ENCODE measurements around the gene GCNT1.
"Not testable (repeated sequence)": the region's sequence is repeated elsewhere in the genome, so short reads cannot be mapped to it uniquely, and the experiment has no call there.

The GCNT1 gene

GRCh38 chr9:76431601-76432000, 27.4 kb upstream of the GCNT1 start:
- WGBS, result 84% methylated on average over 8 of the region's 8 CpGs
- no peaks in the 10 kb centered on the region for H3K9me3 ChIP-seq (ENCODE audit: control insufficient read depth, low read length)

GRCh38 chr9:76433406-76433805, 25.6 kb upstream of the GCNT1 start:
- peak overlapping the region; percentile 58 for H2BK5ac ChIP-seq (ENCODE audit: low read depth, low read length, poor library complexity, severe bottlenecking)
- WGBS, result 93% methylated on average over 5 of the region's 5 CpGs
- no peak overlapping the region for H3K9ac ChIP-seq (ENCODE audit: low read length)
- no peak for DNase-seq
- H3K4me3 ChIP-seq (ENCODE audit: insufficient read depth in 1 of 2, low read depth in 1 of 2, low read length in 2 of 2), result no peak overlapping the region
- H3K27ac ChIP-seq (ENCODE audit: low read length, poor library complexity, severe bottlenecking), result peak overlapping the region; percentile 68
- no peak overlapping the region for H2BK15ac ChIP-seq (ENCODE audit: low read depth, poor library complexity, severe bottlenecking)
- peak overlapping the region; percentile 42 for H2AK5ac ChIP-seq (ENCODE audit: low read length, severe bottlenecking)
- no peak overlapping the region for H4K91ac ChIP-seq (ENCODE audit: low read length)
- H3K79me1 ChIP-seq (replicated peaks; ENCODE audit: low read length, poor library complexity, severe bottlenecking), result no peaks in the 10 kb centered on the region
- peak overlapping the region in 1 of 2 experiments; percentile 49 for H3K14ac ChIP-seq (ENCODE audit: low read length in 2 of 2)
- no peak overlapping the region for H2AFZ ChIP-seq (ENCODE audit: low read depth, low read length)
- H3K27me3 ChIP-seq (ENCODE audit: control insufficient read depth in 1 of 2, insufficient read depth in 1 of 2, low read length in 2 of 2), result no peaks in the 10 kb centered on the region
- no peak overlapping the region for H4K8ac ChIP-seq (ENCODE audit: low read length)
- peaks cover 12% of the 10 kb centered on the region for H3K4me1 ChIP-seq (ENCODE audit: control insufficient read depth, insufficient read depth, low read depth, low read length)
- no peaks in the 10 kb centered on the region for H3K36me3 ChIP-seq (ENCODE audit: control insufficient read depth in 1 of 2, insufficient read depth in 2 of 2, low read depth in 1 of 2, low read length in 2 of 2)
- no peak overlapping the region for H3K18ac ChIP-seq (ENCODE audit: low read depth in 1 of 2, low read length in 2 of 2)
- H3K4me2 ChIP-seq (ENCODE audit: low read length, poor library complexity, severe bottlenecking), result peak overlapping the region; percentile 13
- no peak overlapping the region for H2BK12ac ChIP-seq (ENCODE audit: low read length in 2 of 2)
- no peak overlapping the region for H2BK120ac ChIP-seq (ENCODE audit: low read depth, low read length)
- no peak overlapping the region for H3K23ac ChIP-seq (ENCODE audit: low read length in 2 of 2)
- H3K9me3 ChIP-seq (ENCODE audit: control insufficient read depth, low read length), result no peaks in the 10 kb centered on the region
- H3K4ac ChIP-seq (ENCODE audit: low read depth in 1 of 2, low read length in 2 of 2), result no peak overlapping the region

More at GRCh38 chr9:76431601-76432000, 27.4 kb upstream of the GCNT1 start:
- Histone ChIP-seq H2AFZ (ENCODE audit: low read depth, low read length) (no peak overlapping the region), H3K9ac (ENCODE audit: low read length) (no peak overlapping the region), H2BK15ac (ENCODE audit: low read depth, poor library complexity, severe bottlenecking) (no peak overlapping the region), H3K4ac (ENCODE audit: low read depth in 1 of 2, low read length in 2 of 2) (no peak overlapping the region), H2BK12ac (ENCODE audit: low read length in 2 of 2) (no peak overlapping the region), H3K4me3 (ENCODE audit: insufficient read depth in 1 of 2, low read depth in 1 of 2, low read length in 2 of 2) (no peak overlapping the region), H3K14ac (ENCODE audit: low read length in 2 of 2) (no peak overlapping the region), H2BK5ac (ENCODE audit: low read depth, low read length, poor library complexity, severe bottlenecking) (no peak overlapping the region), H3K23ac (ENCODE audit: low read length in 2 of 2) (no peak overlapping the region), H2BK120ac (ENCODE audit: low read depth, low read length) (no peak overlapping the region), H3K79me1 (replicated peaks; ENCODE audit: low read length, poor library complexity, severe bottlenecking) (no peaks in the 10 kb centered on the region), H4K8ac (ENCODE audit: low read length) (no peak overlapping the region), H3K4me1 (ENCODE audit: control insufficient read depth, insufficient read depth, low read depth, low read length) (peaks cover 12% of the 10 kb centered on the region), H3K4me2 (ENCODE audit: low read length, poor library complexity, severe bottlenecking) (no peak overlapping the region), H3K27me3 (ENCODE audit: control insufficient read depth in 1 of 2, insufficient read depth in 1 of 2, low read length in 2 of 2) (no peaks in the 10 kb centered on the region), H3K36me3 (ENCODE audit: control insufficient read depth in 1 of 2, insufficient read depth in 2 of 2, low read depth in 1 of 2, low read length in 2 of 2) (no peaks in the 10 kb centered on the region), H3K18ac (ENCODE audit: low read depth in 1 of 2, low read length in 2 of 2) (no peak overlapping the region), H4K91ac (ENCODE audit: low read length) (no peak overlapping the region), H2AK5ac (ENCODE audit: low read length, severe bottlenecking) (no peak overlapping the region), H3K27ac (ENCODE audit: low read length, poor library complexity, severe bottlenecking) (no peak overlapping the region)
- DNase-seq, result no peak

GRCh38 chr9:76433836-76434235, 25.1 kb upstream of the GCNT1 start:
- Histone ChIP-seq H3K79me1 (replicated peaks; ENCODE audit: low read length, poor library complexity, severe bottlenecking) (no peaks in the 10 kb centered on the region), H3K14ac (ENCODE audit: low read length in 2 of 2) (no peak overlapping the region), H3K4me1 (ENCODE audit: control insufficient read depth, insufficient read depth, low read depth, low read length) (peaks cover 12% of the 10 kb centered on the region), H3K9me3 (ENCODE audit: control insufficient read depth, low read length) (no peaks in the 10 kb centered on the region), H3K4ac (ENCODE audit: low read depth in 1 of 2, low read length in 2 of 2) (no peak overlapping the region), H3K18ac (ENCODE audit: low read depth in 1 of 2, low read length in 2 of 2) (no peak overlapping the region), H2BK12ac (ENCODE audit: low read length in 2 of 2) (no peak overlapping the region), H3K4me2 (ENCODE audit: low read length, poor library complexity, severe bottlenecking) (peak overlapping the region; percentile 13), H4K8ac (ENCODE audit: low read length) (no peak overlapping the region), H3K27me3 (ENCODE audit: control insufficient read depth in 1 of 2, insufficient read depth in 1 of 2, low read length in 2 of 2) (no peaks in the 10 kb centered on the region), H2BK120ac (ENCODE audit: low read depth, low read length) (no peak overlapping the region), H3K4me3 (ENCODE audit: insufficient read depth in 1 of 2, low read depth in 1 of 2, low read length in 2 of 2) (no peak overlapping the region), H2BK5ac (ENCODE audit: low read depth, low read length, poor library complexity, severe bottlenecking) (no peak overlapping the region), H3K23ac (ENCODE audit: low read length in 2 of 2) (no peak overlapping the region), H2AFZ (ENCODE audit: low read depth, low read length) (no peak overlapping the region), H2BK15ac (ENCODE audit: low read depth, poor library complexity, severe bottlenecking) (no peak overlapping the region), H2AK5ac (ENCODE audit: low read length, severe bottlenecking) (no peak overlapping the region), H3K27ac (ENCODE audit: low read length, poor library complexity, severe bottlenecking) (peak overlapping the region; percentile 68), H3K36me3 (ENCODE audit: control insufficient read depth in 1 of 2, insufficient read depth in 2 of 2, low read depth in 1 of 2, low read length in 2 of 2) (no peaks in the 10 kb centered on the region), H3K9ac (ENCODE audit: low read length) (no peak overlapping the region), H4K91ac (ENCODE audit: low read length) (no peak overlapping the region)
- no CpG with 5 or more reads among the region's 3 CpGs for WGBS
- peak; percentile 26 for DNase-seq

GRCh38 chr9:76434897-76435296, 24.1 kb upstream of the GCNT1 start:
- not testable (repeated sequence) for H3K23ac ChIP-seq (ENCODE audit: low read length in 2 of 2); H3K36me3 ChIP-seq (ENCODE audit: control insufficient read depth in 1 of 2, insufficient read depth in 2 of 2, low read depth in 1 of 2, low read length in 2 of 2); H2AK5ac ChIP-seq (ENCODE audit: low read length, severe bottlenecking); H3K27ac ChIP-seq (ENCODE audit: low read length, poor library complexity, severe bottlenecking); H3K14ac ChIP-seq (ENCODE audit: low read length in 2 of 2); DNase-seq; H3K79me1 ChIP-seq (replicated peaks; ENCODE audit: low read length, poor library complexity, severe bottlenecking); H3K9me3 ChIP-seq (ENCODE audit: control insufficient read depth, low read length); H3K4me2 ChIP-seq (ENCODE audit: low read length, poor library complexity, severe bottlenecking); H2BK12ac ChIP-seq (ENCODE audit: low read length in 2 of 2); H3K4me3 ChIP-seq (ENCODE audit: insufficient read depth in 1 of 2, low read depth in 1 of 2, low read length in 2 of 2); H3K4ac ChIP-seq (ENCODE audit: low read depth in 1 of 2, low read length in 2 of 2); H2AFZ ChIP-seq (ENCODE audit: low read depth, low read length); H4K91ac ChIP-seq (ENCODE audit: low read length); H3K9ac ChIP-seq (ENCODE audit: low read length); H4K8ac ChIP-seq (ENCODE audit: low read length); H3K18ac ChIP-seq (ENCODE audit: low read depth in 1 of 2, low read length in 2 of 2); H2BK120ac ChIP-seq (ENCODE audit: low read depth, low read length); H2BK5ac ChIP-seq (ENCODE audit: low read depth, low read length, poor library complexity, severe bottlenecking); H2BK15ac ChIP-seq (ENCODE audit: low read depth, poor library complexity, severe bottlenecking); H3K27me3 ChIP-seq (ENCODE audit: control insufficient read depth in 1 of 2, insufficient read depth in 1 of 2, low read length in 2 of 2)
- H3K4me1 ChIP-seq (ENCODE audit: control insufficient read depth, insufficient read depth, low read depth, low read length), result peaks cover 15% of the 10 kb centered on the region
- 97% methylated on average over 6 of the region's 6 CpGs for WGBS

Data from mesenchymal stem cell (in vitro differentiated cells and primary cell).